H1 (cell line): Measurements from ENCODE around the gene TSEN34.
A peak's percentile ranks its signal among the peaks of the same experiment; 100 is the strongest.

Experiments
- CHD1 ChIP-seq: IDR thresholded peaks from 2 replicates; pipeline ENCODE4 v1.6.1; 2012; ENCODE audit warnings: low read depth, low read length, improper control_type of control experiment
- CTCF ChIP-seq, 3 experiments: IDR thresholded peaks; 1 replicate in 2 of 3; 2 replicates in 1 of 3; pipeline versions ENCODE4 v1.5.1 to v1.6.1; 2011; ENCODE audit warnings: low read length in 3 of 3, mild to moderate bottlenecking in 3 of 3, inconsistent platforms in 2 of 3, low read depth in 1 of 3, moderate library complexity in 1 of 3; ENCODE audit not compliant: insufficient read depth in 1 of 3; ENCODE audit errors: control extremely low read depth in 1 of 3
- EZH2 ChIP-seq: fragments of 200-600 bp; sonication (generic); IDR thresholded peaks from 2 replicates; pipeline ENCODE4 v1.7.1; 2012; ENCODE audit warnings: low read depth, mild to moderate bottlenecking, moderate library complexity, low read length, inconsistent platforms; ENCODE audit not compliant: severe bottlenecking
- JUN ChIP-seq: IDR thresholded peaks from 2 replicates; pipeline ENCODE4 v1.6.1; 2011; ENCODE audit warnings: low read depth, mild to moderate bottlenecking, improper control_type of control experiment, low read length
- POLR2AphosphoS5 ChIP-seq: IDR thresholded peaks from 2 replicates; pipeline ENCODE4 v1.6.1; 2011; ENCODE audit warnings: low read depth, low read length
- RAD21 ChIP-seq, 2 experiments: IDR thresholded peaks in 1 of 2; conservative IDR thresholded peaks in 1 of 2; 2 replicates each; pipeline ENCODE4 v1.6.1; 2011; ENCODE audit warnings: low read depth in 2 of 2, low read length in 2 of 2, improper control_type of control experiment in 1 of 2, inconsistent platforms in 1 of 2, mild to moderate bottlenecking in 1 of 2, moderate library complexity in 1 of 2
- USF2 ChIP-seq: IDR thresholded peaks from 2 replicates; pipeline ENCODE4 v1.6.1; 2011; ENCODE audit warnings: low read length, improper control_type of control experiment
- ZNF274 ChIP-seq: IDR thresholded peaks from 2 replicates; pipeline ENCODE4 v1.7.0; 2012; ENCODE audit warnings: low read length, borderline replicate concordance; ENCODE audit errors: extremely low read depth

DNA sequence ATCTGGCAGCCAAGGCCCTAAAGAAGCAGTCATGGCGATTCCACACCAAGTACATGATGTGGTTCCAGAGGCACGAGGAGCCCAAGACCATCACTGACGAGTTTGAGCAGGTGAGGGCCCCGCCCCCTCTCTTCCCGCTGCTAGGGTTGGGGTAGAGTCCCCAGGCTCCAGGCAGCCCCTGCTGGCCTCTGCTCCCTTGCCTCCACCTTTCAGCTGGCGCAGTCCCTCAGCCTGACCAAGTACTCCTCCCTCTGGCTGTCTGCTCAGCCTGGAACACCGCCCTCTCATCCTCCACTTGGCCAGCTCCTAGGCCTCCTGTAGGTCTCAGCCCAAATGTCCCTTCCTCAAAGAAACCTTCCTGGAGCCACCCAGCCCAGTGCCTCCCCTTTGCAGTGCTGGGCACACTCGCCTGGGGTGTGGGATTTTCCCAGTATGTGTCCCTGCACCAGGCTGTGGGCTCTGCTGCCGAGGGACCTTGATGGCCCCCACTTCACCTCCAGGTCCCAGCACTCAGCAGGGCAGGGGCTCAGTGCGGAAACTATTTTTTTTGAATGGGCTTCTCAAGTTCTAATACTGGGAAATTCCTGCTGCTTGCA, 37.3 kb upstream of the TSEN34 start:
- no peak for TF ChIP-seq RAD21 (IDR thresholded peaks at IDR 0.05 in 1 of 2, conservative IDR thresholded peaks at IDR 0.05 in 1 of 2; ENCODE audit: low read depth in 2 of 2, low read length in 2 of 2)
- TF ChIP-seq ZNF274 = no peak
- no peak for TF ChIP-seq CHD1
- TF ChIP-seq CTCF (IDR thresholded peaks at IDR 0.05; ENCODE audit: control extremely low read depth in 1 of 3, insufficient read depth in 1 of 3, low read depth in 1 of 3, low read length in 3 of 3) = no peak
- TF ChIP-seq JUN = no peak
- no peak for TF ChIP-seq EZH2
- 0 out of 2 replicates have a peak, but pooled peaks have one; percentile 51 for TF ChIP-seq POLR2AphosphoS5
- TF ChIP-seq USF2 = no peak
